HG02970 (cell line): ENCODE data around the gene BCL11A.

Experiments
- ATAC-seq: cut with Tn5 transposase; IDR thresholded peaks from one replicate; pipeline ENCODE4 v1.9.1; 2021; ENCODE audit warnings: mild to moderate bottlenecking, moderate library complexity, moderate number of reproducible peaks; ENCODE audit not compliant: unreplicated experiment, low FRiP score

The BCL11A gene

DNA sequence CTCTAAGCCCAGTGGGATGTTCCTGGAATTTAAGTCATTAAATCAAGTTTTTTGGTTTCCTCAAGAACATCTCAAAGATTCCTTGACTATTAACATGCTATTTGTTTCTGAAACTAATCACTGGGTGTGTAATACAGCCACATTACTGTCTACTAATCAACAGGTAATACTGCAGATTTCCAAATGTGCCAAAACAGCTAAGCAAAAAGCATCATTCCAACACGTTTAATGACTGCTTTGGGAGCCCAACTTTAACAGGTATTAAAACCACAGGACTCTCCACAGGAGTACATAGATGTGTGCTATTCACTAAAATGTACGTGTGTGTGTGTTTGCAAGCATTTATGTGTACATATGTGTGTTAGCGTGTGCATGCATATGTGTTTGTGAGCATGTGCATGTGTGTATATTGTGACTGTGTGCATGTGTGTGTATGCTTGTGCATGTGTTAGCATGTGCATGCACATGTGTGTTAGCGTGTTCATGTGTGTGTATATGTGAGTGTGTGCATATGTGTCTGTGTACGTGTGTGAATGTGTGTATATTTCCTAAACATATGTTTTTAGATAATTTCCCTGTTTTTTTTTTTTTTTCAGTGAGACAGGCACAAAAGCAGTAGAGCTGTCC lies 80.7 kb downstream of the BCL11A start:
- no peak for ATAC-seq

DNA sequence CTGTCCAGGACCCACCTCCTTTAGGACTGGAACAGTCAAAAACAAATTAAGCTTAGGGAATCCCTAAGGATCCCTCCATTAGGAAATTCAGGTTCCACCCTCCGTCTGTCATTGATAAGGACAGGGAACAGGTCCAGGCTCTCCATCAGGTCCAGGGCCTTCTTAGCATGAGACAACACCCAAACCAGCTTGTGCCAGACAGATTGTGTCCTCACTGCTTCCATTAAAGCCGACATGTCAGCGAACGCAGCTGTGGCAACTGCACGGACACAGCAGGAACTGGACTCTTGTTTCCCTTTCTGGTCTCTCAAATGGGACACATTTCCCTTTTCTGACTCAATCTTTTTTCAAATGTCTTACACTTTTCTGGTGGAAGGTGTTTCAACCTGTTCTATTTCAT lies 81.4 kb downstream of the BCL11A start:
- ATAC-seq: no peak

DNA sequence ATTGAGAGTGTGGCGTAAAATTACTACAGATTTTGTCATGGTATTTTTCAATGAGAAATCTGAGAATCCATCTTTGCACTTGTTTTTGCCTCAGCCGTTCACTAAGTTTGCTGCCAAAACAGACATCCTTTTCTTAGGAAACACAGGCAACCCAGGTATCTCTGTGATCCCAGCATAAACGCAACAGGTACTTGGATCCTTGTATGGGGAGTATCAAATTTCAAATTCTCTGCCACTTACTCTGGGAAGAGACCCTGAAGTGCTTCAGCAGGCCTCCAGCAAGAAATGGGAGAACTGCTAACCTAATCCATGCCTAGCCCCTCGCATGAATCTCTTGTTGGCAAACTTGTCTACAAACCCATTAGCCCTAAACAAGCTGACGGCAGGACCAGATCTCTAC lies 83.1 kb downstream of the BCL11A start:
- ATAC-seq: no peak

DNA sequence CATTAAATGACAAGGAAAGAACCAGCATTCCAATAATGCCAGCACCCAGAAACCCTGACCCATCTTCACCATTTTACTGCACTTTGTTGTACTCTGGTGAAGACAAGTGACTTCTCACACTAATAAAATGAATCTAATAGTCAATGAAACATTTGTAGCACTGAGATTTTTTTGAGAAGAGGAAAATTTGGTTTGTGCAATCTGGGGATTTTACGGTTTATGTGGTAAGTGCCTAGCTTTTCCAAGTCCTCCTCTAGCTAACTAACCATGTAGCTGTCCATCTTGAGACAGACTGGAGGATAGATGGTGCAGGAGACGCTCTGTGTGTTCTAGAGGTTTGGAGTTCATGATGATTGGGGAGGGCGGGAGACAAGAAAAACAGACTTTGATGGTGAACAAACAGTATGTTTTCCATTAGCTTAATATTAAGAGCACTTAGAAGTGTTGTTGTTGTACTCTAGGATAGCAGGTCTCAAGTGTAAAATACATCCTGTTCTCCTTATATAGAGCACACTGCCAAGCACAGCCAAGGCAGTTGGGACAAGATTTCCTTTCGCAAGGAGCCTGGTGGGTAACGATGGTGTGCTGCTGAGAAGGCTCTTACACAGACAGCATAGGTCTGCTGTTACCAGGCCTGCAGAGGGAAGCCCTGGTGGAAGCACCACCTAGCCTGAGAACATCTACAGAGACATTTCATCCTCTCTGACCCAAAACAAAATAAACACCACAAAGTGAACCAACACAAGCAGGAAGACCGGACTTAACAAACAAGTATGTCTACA lies 83.7 kb downstream of the BCL11A start:
- no peak for ATAC-seq

DNA sequence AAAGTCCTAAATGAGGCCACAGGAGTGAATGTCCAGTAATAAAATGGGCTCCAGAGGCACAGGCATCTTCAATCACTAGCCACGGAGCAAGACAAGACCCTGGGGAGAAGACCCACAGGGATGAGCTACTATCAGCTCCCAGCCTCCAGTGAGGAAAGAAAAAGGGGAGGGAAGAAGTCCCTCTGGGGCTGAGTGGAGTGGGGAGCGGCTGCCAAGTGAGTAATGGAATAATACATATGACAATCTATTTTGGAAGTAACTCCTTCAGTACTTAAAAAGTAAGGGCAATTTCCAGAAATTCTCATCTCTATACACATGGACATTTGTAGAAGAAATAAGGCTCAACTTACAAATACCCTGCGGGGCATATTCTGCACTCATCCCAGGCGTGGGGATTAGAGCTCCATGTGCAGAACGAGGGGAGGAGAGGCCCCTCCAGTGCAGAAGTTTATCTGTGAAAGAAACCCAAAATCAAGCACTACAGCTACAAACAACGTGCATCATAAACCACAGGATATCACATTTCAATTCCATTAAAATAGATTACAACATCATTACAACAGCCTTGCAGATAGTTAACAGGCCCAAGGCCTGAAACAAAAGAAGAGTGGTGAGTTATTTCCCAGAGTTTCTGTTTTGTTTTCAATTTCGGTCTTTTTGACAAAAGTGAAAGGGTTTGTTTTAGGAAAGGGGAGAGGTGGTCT lies 84.9 kb downstream of the BCL11A start:
- ATAC-seq: no peak

DNA sequence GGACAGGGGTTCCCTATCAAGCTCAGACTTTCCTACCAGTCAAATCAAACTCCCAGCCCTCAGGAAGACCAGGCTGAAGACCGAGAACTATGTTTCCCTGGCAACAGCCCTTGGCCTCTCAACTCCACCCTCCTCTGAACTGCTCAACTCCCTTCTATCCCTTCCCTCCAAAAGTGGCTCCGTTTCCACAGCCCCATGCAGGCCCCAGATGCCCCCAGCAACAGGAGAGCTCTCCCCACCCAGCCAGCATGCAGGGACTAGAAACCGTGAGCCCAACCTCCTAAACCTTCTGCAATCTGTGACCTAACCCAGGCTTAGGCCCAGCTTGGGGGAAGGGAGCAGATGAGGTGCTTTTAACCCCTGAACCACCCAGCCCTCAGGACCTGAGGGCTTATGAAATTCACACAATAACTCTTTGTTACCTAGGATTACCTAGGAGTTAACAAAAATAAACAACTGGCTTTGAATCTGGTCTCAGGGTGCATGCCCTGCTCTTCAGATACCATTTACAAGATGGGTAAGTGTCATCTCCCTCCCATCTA lies 87.2 kb downstream of the BCL11A start:
- ATAC-seq: no peak

DNA sequence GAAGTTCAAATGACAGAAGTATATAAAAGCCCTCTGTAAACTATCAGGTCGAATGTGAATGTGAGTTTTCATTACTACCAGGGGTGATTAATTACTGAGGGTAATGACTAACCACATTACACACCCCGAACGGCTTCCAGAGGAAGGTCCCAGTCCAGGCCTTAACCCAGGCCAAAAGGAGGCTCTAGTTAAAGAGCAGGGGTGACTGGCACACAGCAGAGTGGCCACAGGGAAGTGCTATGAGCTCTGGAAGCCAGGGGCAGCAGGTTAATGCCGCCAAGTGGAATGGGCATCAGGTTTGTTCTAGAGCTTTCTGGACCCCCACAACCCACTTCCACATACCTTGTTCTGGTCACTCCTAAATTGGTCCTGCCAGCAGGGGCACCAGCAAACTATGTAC lies 87.7 kb downstream of the BCL11A start:
- ATAC-seq: no peak

DNA sequence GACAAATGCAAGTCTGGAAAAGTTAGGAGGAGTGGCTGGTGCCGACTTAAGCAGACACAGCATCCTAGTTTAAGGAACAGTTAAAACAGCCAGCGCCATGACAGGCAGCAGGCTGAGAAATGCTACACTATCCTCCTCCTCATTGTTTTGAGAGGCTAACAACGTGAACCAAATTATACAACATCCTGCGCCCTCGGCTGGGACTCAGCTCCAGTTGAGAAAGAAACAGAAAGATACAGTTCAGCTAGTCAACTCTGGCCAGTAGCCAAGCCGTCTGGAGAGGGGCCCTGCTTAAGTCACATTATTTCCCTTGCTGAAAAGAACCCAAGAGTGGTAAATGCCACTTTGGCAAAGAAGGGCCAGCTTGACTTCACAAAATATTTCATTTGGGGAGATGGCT lies 90.2 kb downstream of the BCL11A start:
- no peak for ATAC-seq

DNA sequence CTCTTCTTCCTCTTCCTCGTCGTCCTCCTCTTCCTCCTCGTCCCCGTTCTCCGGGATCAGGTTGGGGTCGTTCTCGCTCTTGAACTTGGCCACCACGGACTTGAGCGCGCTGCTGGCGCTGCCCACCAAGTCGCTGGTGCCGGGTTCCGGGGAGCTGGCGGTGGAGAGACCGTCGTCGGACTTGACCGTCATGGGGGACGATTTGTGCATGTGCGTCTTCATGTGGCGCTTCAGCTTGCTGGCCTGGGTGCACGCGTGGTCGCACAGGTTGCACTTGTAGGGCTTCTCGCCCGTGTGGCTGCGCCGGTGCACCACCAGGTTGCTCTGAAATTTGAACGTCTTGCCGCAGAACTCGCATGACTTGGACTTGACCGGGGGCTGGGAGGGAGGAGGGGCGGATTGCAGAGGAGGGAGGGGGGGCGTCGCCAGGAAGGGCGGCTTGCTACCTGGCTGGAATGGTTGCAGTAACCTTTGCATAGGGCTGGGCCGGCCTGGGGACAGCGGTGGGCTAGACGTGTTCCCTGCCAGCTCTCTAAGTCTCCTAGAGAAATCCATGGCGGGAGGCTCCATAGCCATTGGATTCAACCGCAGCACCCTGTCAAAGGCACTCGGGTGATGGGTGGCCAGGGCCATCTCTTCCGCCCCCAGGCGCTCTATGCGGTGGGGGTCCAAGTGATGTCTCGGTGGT lies 91.9 kb downstream of the BCL11A start:
- ATAC-seq: no peak

DNA sequence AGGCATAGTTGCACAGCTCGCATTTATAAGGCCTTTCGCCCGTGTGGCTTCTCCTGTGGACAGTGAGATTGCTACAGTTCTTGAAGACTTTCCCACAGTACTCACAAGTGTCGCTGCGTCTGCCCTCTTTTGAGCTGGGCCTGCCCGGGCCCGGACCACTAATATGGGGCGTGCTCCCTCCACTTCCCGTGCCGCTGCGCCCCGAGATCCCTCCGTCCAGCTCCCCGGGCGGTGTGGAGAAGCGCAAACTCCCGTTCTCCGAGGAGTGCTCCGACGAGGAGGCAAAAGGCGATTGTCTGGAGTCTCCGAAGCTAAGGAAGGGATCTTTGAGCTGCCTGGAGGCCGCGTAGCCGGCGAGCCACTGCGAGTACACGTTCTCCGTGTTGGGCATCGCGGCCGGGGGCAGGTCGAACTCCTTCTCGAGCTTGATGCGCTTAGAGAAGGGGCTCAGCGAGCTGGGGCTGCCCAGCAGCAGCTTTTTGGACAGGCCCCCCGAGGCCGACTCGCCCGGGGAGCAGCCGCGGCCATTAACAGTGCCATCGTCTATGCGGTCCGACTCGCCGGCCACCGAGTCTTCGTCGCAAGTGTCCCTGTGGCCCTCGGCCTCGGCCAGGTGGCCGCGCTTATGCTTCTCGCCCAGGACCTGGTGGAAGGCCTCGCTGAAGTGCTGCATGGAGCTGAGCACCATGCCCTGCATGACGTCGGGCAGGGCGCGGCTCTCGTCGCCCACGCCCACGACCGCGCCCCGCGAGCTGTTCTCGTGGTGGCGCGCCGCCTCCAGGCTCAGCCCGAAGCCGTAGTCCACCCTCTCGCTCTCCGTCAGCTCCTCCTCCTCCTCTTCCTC lies 92.7 kb downstream of the BCL11A start:
- no peak for ATAC-seq

DNA sequence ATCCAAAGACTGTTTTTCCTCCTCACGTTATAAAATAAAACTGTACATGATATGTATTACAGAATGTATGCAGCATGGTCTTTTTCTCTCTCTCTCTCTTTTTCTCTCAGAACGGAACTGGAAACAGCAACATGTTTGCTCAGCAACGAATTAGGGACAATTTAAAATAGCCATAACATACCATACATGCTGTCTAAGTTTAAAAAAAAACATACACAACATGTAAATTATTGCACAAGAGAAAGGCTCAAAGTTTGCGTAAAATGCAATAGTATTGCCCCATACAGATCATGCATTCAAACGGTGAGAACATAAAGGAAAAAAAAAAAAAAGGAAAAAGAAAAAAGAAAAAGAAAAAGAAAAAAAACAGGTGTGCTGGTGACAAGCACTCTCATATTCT lies 93.6 kb downstream of the BCL11A start:
- no peak for ATAC-seq

DNA sequence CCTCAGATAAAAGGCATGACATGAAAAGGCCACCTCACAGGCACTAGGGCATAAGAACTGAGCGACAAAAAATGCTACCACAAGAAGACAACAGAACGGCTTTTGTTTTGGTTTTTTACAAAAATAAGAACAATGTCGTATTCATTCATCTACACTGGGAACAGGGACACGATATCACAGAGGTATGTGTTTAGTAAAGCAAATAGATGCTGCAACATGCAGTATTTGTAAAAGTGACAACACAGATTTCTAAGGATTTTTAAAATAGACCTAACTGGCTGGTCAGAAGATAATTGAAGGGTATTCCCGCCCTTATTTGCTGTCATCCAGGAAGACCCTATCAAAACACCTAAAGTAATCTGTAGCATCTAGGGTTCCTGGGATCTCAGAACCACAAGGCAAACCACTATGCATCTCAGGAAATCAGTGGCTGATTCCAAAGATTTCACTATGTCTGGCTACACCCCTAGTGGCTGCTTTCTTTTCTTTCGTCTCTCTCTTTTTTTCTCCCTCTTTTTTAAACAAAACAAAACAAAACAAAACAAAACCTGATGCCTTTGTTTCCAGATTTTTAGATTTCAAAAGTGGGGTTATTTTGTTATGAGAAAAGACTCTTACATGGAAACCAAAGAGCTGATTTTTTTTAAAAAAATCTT lies 97.2 kb downstream of the BCL11A start:
- no peak for ATAC-seq

DNA sequence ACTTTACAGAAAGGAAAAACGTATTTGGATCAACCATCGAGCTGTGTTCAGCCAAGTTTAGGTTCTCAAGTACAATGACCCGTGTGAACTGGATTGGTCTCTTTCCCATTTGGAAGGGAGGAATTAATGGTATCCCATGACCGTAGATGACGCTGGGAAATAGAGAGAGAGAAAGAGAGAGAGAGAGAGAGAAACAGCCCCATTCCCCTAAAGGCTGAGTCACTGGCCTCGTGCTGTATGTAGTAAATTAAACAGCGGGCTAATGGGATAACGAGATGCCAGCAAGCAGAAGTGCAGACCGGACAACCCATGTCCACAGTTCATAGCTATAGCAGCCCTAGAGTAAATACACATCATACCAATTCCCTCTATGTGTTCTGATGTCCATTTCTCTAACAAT lies 99.6 kb downstream of the BCL11A start:
- no peak for ATAC-seq

DNA sequence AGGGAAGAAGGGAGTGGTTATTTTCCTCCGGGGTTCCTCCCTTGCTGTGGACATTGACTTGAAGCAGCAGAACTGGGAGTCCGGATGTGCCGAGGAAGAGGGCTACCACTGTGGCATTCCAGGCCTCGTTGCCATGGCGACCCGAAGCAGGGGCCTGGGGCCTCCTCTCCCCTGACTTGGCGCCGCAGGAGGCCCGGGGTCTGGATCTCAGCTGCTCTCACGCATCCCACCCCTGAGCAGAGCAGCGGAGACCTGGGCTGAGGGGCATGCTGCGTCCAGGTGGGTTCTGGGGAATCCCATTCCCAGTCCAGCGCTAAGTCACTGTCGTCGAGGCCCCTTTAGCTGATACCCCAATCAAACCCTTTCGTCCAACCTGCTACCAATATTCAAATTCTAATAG lies 100.2 kb downstream of the BCL11A start:
- ATAC-seq: no peak

DNA sequence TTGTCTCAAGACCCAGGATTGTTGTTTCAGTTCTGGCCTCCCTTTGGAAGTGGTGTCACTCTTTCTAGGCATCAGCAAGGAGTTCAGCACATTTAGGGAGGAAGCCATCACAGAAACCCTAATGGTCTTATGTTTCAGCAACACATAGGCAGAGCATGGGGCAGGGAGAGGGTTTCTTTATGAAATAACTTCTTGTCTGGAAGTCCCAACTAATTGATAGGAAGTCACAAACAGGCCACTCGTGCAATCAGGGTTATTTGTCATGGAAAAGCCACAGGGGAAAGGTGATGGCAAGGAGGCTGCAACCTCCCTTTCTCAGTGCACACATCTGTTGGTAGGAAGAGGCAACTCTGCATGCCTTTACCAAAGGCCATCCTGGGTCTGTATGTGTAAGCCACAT lies 103.0 kb downstream of the BCL11A start:
- ATAC-seq: no peak

DNA sequence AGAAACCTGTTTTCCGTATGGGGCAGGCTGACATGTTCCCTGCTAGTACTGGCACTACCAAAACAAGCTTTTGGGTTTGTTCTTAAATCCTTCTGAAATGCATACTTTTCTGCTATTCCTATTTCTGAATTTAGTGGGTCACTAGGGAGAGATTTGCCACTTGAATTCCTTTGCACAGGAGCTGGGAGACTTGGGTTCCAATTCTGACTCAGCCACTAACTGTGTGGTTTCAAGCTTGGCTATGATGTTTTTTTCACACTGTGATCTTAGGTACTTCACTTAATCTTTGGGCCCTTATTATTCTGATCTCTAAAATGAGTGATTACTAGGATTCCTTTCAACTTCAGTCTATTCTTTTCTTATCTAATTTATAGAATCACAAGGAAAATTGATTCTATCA lies 105.5 kb downstream of the BCL11A start:
- ATAC-seq: no peak

DNA sequence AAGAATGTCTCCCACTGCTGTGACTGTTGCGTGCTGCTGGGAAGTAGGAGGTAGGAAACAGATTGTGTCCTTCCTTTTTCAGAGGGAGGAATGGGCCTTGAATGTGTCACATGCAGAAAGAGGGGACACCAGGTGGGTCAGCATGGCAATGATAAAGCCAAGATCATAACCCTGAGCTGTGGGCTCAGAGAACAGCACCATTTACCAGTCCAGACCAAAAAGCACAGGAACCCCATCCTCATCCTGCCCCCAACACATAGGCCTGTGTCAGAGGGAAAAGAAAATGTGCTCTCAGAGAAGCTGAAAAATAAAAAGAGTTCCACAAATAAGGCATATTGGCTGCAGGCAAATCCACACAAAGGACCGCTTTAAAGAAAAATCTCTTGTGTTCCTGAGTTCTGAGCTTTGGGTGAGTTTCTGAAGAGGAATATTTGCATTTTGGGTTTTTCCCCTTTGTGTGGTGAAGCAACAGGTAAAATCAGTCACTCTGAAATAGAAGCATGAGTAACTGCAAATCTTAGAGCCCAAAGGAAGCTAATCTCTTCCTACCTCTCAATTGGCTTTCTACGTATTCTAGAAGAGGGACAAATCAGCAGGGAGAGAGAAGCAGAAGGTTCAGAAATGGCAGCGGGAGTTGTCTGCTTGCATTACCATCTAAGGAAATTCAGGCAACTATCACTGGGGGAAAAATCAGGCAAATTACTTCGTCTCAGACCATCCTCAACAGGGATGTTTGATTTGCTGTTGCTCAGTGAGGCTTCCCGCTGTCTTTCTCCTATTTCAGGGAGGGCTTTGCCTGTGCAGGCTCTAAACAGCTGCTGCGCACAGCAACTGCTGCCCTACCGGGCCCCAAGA lies 106.8 kb downstream of the BCL11A start:
- peak; percentile 85 for ATAC-seq

DNA sequence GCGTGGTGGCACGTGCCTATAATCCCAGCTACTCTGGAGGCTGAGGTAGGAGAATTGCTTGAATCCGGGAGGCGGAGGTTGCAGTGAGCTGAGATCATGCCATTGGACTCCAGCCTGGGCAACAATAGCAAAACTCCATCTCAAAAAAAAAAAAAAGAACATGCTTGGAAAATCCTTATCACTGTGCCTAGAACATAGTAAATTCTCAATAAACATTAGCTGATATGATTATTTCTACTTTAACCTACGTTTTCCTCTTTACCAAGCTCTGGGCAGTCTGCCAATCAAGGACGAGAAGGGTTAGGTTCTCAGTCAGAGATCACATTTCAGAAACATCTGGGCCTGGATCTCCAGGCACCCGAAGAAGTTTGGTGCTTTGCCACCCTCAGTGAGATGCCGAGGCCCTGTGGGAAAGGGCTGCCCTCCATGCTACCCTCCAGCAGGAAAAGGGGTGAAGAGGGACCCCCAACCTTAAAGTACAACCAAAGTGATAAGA lies 107.7 kb downstream of the BCL11A start:
- no peak for ATAC-seq
